HG03139 (cell line): ENCODE results near the gene NEDD4.
"Not testable (repeated sequence)": the region's sequence is repeated elsewhere in the genome, so short reads cannot be mapped to it uniquely, and the experiment has no call there.

Experiments used
- ATAC-seq: cut with Tn5 transposase; IDR thresholded peaks from one replicate; pipeline ENCODE4 v1.9.1; 2021; ENCODE audit not compliant: unreplicated experiment

The NEDD4 gene

GRCh38 chr15:55993111-55993803, at the start of gene NEDD4:
NEDD4 (minus strand) TSS chr15:55993612; CDS start chr15:55993555, 57 bp downstream.
- peak; percentile 83 for ATAC-seq

GRCh38 chr15:56042498-56042897, 49.1 kb upstream of the NEDD4 start:
- ATAC-seq: no peak

GRCh38 chr15:56042031-56042430, 48.6 kb upstream of the NEDD4 start:
- no peak for ATAC-seq

GRCh38 chr15:56040081-56041035, 46.9 kb upstream of the NEDD4 start:
- no peak for ATAC-seq

GRCh38 chr15:56038707-56039106, 45.3 kb upstream of the NEDD4 start:
- ATAC-seq: no peak

- no peak for ATAC-seq
These were observed 44.6 kb upstream of the NEDD4 start for GRCh38 chr15:56038015-56038414.

GRCh38 chr15:56036546-56037067, 43.2 kb upstream of the NEDD4 start:
- ATAC-seq: no peak

- ATAC-seq: no peak
These were observed 41.8 kb upstream of the NEDD4 start for GRCh38 chr15:56035166-56035565.

- ATAC-seq: no peak
These were observed 41.1 kb upstream of the NEDD4 start for GRCh38 chr15:56034514-56034913.

GRCh38 chr15:56032373-56032772, 39.0 kb upstream of the NEDD4 start:
- ATAC-seq: no peak

GRCh38 chr15:56031836-56032235, 38.4 kb upstream of the NEDD4 start:
- ATAC-seq: no peak

- no peak for ATAC-seq
These were observed 38.0 kb upstream of the NEDD4 start for GRCh38 chr15:56031402-56031801.

GRCh38 chr15:56028430-56028829, 35.0 kb upstream of the NEDD4 start:
- no peak for ATAC-seq

- not testable (repeated sequence) for ATAC-seq
These were observed 29.7 kb upstream of the NEDD4 start for GRCh38 chr15:56023160-56023559.

GRCh38 chr15:56019819-56020486, 26.5 kb upstream of the NEDD4 start:
- ATAC-seq: no peak

- ATAC-seq: no peak
These were observed 25.8 kb upstream of the NEDD4 start for GRCh38 chr15:56019060-56019793.

- no peak for ATAC-seq
These were observed 24.5 kb upstream of the NEDD4 start for GRCh38 chr15:56017920-56018319.

GRCh38 chr15:56017511-56017910, 24.1 kb upstream of the NEDD4 start:
- ATAC-seq: no peak

- no peak for ATAC-seq
These were observed 22.9 kb upstream of the NEDD4 start for GRCh38 chr15:56016281-56016680.

GRCh38 chr15:56014677-56015076, 21.3 kb upstream of the NEDD4 start:
- no peak for ATAC-seq

- ATAC-seq: not testable (repeated sequence)
These were observed 13.6 kb upstream of the NEDD4 start for GRCh38 chr15:56007053-56007452.
